GM12865 (cell line): ENCODE results near the gene IL1RAPL1.

Experiments
- DNase-seq: peaks from one replicate; pipeline ENCODE4 v3.0.0; 2010; ENCODE audit warnings: low read depth
- H3K4me3 ChIP-seq: 2 replicates; pipeline ENCODE4 v1.5.1; 2011; ENCODE audit warnings: mild to moderate bottlenecking, low read depth, low read length, control low read depth
- CTCF ChIP-seq: IDR thresholded peaks from 2 replicates; pipeline ENCODE4 v1.5.1; 2011; ENCODE audit warnings: low read length, control low read depth, low read depth, inconsistent platforms; ENCODE audit not compliant: insufficient read depth; ENCODE audit errors: missing control alignments

The IL1RAPL1 gene

GRCh38 chrX:28969126-28969525 is 381.9 kb downstream of the IL1RAPL1 start:
- no peak for TF ChIP-seq CTCF
- no peak for DNase-seq
- no peak overlapping the region for H3K4me3 ChIP-seq

GRCh38 chrX:28979877-28980276 is 392.6 kb downstream of the IL1RAPL1 start:
- no peak for DNase-seq
- TF ChIP-seq CTCF, result no peak

GRCh38 chrX:28981952-28982351 is 394.7 kb downstream of the IL1RAPL1 start:
- TF ChIP-seq CTCF, result no peak
- H3K4me3 ChIP-seq, result peak overlapping the region; percentile 31
- peak; percentile 5 for DNase-seq

More at GRCh38 chrX:28979877-28980276, 392.6 kb downstream of the IL1RAPL1 start:
- H3K4me3 ChIP-seq, result no peak overlapping the region

- DNase-seq, result no peak
Measured at GRCh38 chrX:28988246-28988645, 401.0 kb downstream of the IL1RAPL1 start.

GRCh38 chrX:28997706-28998463 is 410.6 kb downstream of the IL1RAPL1 start:
- TF ChIP-seq CTCF, result no peak

More at GRCh38 chrX:28988246-28988645, 401.0 kb downstream of the IL1RAPL1 start:
- no peak for TF ChIP-seq CTCF
- H3K4me3 ChIP-seq, result no peak overlapping the region

GRCh38 chrX:28998609-28999135 is 411.4 kb downstream of the IL1RAPL1 start:
- no peak for TF ChIP-seq CTCF
- DNase-seq, result no peak
- no peak overlapping the region for H3K4me3 ChIP-seq

More at GRCh38 chrX:28997706-28998463, 410.6 kb downstream of the IL1RAPL1 start:
- no peak for DNase-seq
- no peak overlapping the region for H3K4me3 ChIP-seq
